ENCODE measurements around the gene CBY1.

GRCh38 chr22:38645430-38645829 is 11.0 kb upstream of the CBY1 start:
- TF ChIP-seq, protein P1, sequence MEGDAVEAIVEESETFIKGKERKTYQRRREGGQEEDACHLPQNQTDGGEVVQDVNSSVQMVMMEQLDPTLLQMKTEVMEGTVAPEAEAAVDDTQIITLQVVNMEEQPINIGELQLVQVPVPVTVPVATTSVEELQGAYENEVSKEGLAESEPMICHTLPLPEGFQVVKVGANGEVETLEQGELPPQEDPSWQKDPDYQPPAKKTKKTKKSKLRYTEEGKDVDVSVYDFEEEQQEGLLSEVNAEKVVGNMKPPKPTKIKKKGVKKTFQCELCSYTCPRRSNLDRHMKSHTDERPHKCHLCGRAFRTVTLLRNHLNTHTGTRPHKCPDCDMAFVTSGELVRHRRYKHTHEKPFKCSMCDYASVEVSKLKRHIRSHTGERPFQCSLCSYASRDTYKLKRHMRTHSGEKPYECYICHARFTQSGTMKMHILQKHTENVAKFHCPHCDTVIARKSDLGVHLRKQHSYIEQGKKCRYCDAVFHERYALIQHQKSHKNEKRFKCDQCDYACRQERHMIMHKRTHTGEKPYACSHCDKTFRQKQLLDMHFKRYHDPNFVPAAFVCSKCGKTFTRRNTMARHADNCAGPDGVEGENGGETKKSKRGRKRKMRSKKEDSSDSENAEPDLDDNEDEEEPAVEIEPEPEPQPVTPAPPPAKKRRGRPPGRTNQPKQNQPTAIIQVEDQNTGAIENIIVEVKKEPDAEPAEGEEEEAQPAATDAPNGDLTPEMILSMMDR (IDR thresholded peaks at IDR 0.05) = no peak
- TF ChIP-seq POLR2A (IDR thresholded peaks at IDR 0.05) (no peak), POLR2AphosphoS5 (IDR thresholded peaks at IDR 0.05; ENCODE audit: insufficient read depth in 1 of 2, low read depth in 1 of 2) (peak in 1 of 2 donors; percentile 50)
